Right atrium auricular region (tissue), 2 donors: ENCODE results near the gene DOCK4. TPM values are rescaled to one million over a fixed set of nuclear protein-coding genes. Genes with fewer than 3 reads are reported as not detected.
A peak's percentile ranks its signal among the peaks of the same experiment; 100 is the strongest.

Experiments used
- DNase-seq: peaks from one replicate; pipeline ENCODE4 v3.0.0-alpha.2; 2019; ENCODE audit warnings: low spot score
- H3K27ac ChIP-seq, 2 donors: fragments of 200-600 bp; sonication (generic); 1 replicate in 1 of 2; 2 replicates in 1 of 2; pipeline ENCODE4 v1.5.1; 2016 to 2019
- H3K27me3 ChIP-seq, 2 donors: fragments of 200-600 bp; sonication (generic); one replicate each; pipeline versions ENCODE4 v1.5.1 to v1.6.0; 2017 to 2019
- H3K36me3 ChIP-seq: fragments of 200-600 bp; sonication (generic); one replicate; pipeline ENCODE4 v1.5.1; 2016
- H3K4me1 ChIP-seq, 2 donors: fragments of 200-600 bp; sonication (generic); one replicate each; pipeline versions ENCODE4 v1.5.1 to v1.6.0; 2017 to 2019
- H3K4me3 ChIP-seq, 2 donors: fragments of 200-600 bp; sonication (generic); 1 replicate in 1 of 2; 2 replicates in 1 of 2; pipeline ENCODE4 v1.5.1; 2017 to 2019; ENCODE audit warnings: mild to moderate bottlenecking in 1 of 2, moderate library complexity in 1 of 2
- H3K9me3 ChIP-seq, 2 donors: fragments of 200-600 bp; sonication (generic); one replicate each; pipeline ENCODE4 v1.5.1; 2019
- total RNA-seq, 2 donors: library from RNA; depleted of rRNA; stranded (reverse); fragments of >200 nt; gene quantifications; one replicate each; pipeline ENCODE4 v1.1.0, GENCODE V29; 2016
- TF ChIP-seq, protein P1 (sequence below), 2 donors: fragments of 200-600 bp; sonication (generic); IDR thresholded peaks; one replicate each; pipeline ENCODE4 v1.5.1; 2019; ENCODE audit warnings: antibody characterized with exemption in 2 of 2

Gene DOCK4
- total RNA-seq, 2 donors from 2014 or later, result 12.3 to 17.8 TPM

DNA sequence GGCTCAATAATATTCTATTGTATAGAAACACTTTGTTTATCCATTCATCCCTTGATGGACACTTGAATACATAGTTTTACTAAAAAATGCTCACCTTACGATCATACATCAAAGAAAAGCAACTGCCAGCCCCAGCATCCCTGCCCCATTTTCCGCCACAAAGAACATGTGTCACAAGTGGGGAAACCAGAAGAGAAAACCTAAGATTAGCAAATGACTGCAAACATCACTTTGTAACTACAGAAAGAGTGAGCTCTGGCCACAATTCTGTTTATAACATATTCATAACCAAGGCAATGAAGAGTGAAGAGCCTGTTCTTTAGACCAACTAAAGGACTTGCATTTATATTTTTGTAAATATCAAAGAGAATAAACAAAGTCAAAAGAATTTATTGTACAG lies 89.8 kb downstream of the DOCK4 start:
- H3K4me1 ChIP-seq, result peaks cover 0 to 11% of the 10 kb centered on the region in 2 donors
- DNase-seq, result no peak

DNA sequence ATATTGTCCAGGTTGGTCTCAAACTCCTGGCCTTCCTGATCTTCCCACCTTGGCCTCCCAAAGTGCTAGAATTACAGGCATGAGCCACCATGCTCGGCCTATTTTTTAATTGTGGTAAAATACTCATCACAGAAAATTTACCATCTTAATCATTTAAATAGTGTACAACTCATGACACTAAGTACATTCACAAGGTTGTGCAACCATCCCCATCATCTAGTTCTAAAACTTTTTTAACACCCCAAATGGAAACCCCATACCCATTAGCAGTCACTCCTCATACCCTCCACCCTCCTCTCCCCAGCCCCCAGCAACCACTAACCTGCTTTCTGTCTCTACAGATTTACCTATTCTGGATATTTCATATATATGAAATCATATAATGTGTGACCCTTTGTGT lies 90.3 kb downstream of the DOCK4 start:
- peaks cover 0 to 11% of the 10 kb centered on the region in 2 donors for H3K4me1 ChIP-seq
- no peak overlapping the region for H3K27ac ChIP-seq
- H3K9me3 ChIP-seq, result no peaks in the 10 kb centered on the region
- TF ChIP-seq, protein P1, sequence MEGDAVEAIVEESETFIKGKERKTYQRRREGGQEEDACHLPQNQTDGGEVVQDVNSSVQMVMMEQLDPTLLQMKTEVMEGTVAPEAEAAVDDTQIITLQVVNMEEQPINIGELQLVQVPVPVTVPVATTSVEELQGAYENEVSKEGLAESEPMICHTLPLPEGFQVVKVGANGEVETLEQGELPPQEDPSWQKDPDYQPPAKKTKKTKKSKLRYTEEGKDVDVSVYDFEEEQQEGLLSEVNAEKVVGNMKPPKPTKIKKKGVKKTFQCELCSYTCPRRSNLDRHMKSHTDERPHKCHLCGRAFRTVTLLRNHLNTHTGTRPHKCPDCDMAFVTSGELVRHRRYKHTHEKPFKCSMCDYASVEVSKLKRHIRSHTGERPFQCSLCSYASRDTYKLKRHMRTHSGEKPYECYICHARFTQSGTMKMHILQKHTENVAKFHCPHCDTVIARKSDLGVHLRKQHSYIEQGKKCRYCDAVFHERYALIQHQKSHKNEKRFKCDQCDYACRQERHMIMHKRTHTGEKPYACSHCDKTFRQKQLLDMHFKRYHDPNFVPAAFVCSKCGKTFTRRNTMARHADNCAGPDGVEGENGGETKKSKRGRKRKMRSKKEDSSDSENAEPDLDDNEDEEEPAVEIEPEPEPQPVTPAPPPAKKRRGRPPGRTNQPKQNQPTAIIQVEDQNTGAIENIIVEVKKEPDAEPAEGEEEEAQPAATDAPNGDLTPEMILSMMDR (IDR thresholded peaks at IDR 0.05), result no peak
- H3K4me3 ChIP-seq, result no peak overlapping the region
- no peak for DNase-seq
- H3K36me3 ChIP-seq, result no peaks in the 10 kb centered on the region
- no peaks in the 10 kb centered on the region for H3K27me3 ChIP-seq

More for the DNA sequence above, 89.8 kb downstream of the DOCK4 start:
- no peaks in the 10 kb centered on the region for H3K9me3 ChIP-seq
- no peaks in the 10 kb centered on the region for H3K27me3 ChIP-seq
- H3K36me3 ChIP-seq, result no peaks in the 10 kb centered on the region
- TF ChIP-seq, protein P1 (IDR thresholded peaks at IDR 0.05), result no peak
- H3K27ac ChIP-seq, result no peak overlapping the region
- no peak overlapping the region for H3K4me3 ChIP-seq

DNA sequence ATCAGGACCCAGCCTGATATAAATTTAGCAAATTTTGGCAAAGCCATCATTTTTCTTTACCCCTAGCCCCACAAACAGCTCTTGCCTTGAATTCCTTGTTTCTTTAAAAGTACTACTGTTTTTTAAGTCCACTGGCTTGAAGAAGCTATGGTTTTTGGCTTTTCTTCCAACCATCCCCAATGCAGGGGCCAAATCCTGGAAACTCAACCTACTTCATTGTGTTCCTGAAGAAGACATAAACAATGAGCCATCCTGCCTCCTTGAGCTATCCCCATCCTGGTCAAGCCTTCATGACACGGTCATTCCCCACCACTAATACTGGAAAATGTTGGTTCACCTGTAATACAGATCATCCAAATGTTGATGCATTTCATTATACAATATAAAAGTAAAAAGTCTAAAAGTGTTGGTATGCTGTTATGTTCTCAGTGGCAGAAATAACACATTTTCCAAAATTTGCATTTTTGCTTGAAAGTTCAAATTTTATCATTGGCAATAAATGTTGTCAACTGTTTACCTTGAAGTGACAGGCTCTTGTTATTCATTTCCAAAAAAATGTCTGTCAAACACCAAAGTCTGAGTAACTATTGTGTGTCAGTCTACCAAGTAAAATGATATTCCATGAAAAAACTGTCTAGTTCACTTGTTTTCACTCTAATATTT lies 92.2 kb downstream of the DOCK4 start:
- Histone ChIP-seq H3K27ac (peak overlapping the region in 1 of 2 donors; percentile 54), H3K4me3 (no peak overlapping the region), H3K36me3 (no peaks in the 10 kb centered on the region), H3K4me1 (peaks cover 0 to 13% of the 10 kb centered on the region in 2 donors), H3K9me3 (no peaks in the 10 kb centered on the region), H3K27me3 (no peaks in the 10 kb centered on the region)
- TF ChIP-seq, protein P1 (IDR thresholded peaks at IDR 0.05), result no peak
- DNase-seq, result no peak

DNA sequence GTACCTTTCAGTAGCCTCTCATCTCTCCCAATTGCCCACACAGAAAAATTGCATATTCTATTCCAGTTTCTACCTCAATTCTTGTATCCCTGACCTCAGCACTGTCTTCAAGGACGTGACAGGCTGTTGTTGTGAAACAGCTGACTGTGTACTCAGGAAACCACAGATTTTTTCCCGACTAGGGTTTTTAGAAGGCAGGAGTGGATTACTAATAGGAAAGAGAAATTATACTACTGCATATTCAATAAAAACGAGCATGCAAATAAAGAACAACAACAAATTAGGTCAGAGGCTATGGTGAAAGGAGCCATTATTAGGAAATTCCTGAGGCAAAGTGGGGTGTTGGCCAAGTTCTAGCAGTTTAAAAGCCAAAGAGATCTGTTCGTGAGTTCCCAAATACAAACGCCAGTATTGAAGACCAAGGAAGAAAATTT lies 93.4 kb downstream of the DOCK4 start:
- H3K36me3 ChIP-seq, result no peaks in the 10 kb centered on the region
- no peaks in the 10 kb centered on the region for H3K9me3 ChIP-seq
- TF ChIP-seq, protein P1 (IDR thresholded peaks at IDR 0.05), result no peak
- H3K4me1 ChIP-seq, result peaks cover 0 to 20% of the 10 kb centered on the region in 2 donors
- DNase-seq, result peak; percentile 67
- no peak overlapping the region for H3K4me3 ChIP-seq
- H3K27ac ChIP-seq, result peak overlapping the region; percentile 37 to 54
- no peaks in the 10 kb centered on the region for H3K27me3 ChIP-seq

DNA sequence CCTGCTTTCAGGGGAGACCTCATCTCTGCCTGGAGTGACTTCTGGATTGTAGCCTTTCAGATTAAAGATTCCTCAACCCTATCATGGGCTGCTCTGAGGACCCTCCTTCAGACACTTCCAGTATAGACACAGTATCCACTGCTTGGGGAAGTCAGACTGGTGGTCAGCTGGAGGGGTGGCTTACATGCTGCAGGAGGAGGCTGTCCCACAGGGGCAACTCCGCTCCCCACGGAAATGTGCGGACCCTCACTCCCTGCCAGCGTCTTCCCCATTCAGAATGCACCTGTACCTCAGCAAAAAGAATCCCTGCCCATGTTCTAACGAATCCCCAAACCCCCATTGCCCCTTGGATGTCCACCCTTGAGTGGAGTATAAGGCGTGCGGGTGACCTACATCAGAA lies 95.5 kb downstream of the DOCK4 start:
- no peak for DNase-seq
- no peak overlapping the region for H3K4me3 ChIP-seq
- TF ChIP-seq, protein P1 (IDR thresholded peaks at IDR 0.05), result no peak
- no peaks in the 10 kb centered on the region for H3K9me3 ChIP-seq
- H3K27me3 ChIP-seq, result no peaks in the 10 kb centered on the region
- H3K36me3 ChIP-seq, result no peaks in the 10 kb centered on the region
- H3K4me1 ChIP-seq, result peaks cover 0 to 27% of the 10 kb centered on the region in 2 donors
- no peak overlapping the region for H3K27ac ChIP-seq

DNA sequence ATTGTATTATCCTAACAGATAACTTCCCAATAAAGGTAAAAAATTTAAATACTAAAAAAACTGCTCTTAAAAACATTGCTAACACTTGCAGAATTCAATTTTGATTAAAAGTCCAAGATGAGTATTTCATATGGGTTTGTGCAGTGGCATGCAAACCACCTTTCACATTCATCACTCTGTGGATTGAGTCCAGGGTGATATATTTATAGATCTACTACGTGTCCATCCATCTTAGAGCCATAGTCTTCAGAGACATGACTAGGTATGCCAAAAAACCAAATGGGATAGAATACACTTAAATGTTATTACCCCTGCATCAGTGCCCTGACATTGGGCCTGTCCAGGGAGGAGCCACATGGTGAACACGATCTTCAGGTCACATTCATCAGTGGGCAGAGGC lies 96.0 kb downstream of the DOCK4 start:
- Histone ChIP-seq H3K4me3 (no peak overlapping the region), H3K4me1 (peaks cover 0 to 27% of the 10 kb centered on the region in 2 donors), H3K27ac (no peak overlapping the region), H3K27me3 (no peaks in the 10 kb centered on the region), H3K36me3 (no peaks in the 10 kb centered on the region), H3K9me3 (no peaks in the 10 kb centered on the region)
- TF ChIP-seq, protein P1 (IDR thresholded peaks at IDR 0.05), result no peak
- DNase-seq, result no peak
